Stomach smooth muscle (tissue), 2 donors: Measurements from ENCODE around the gene POU3F3.

Experiments
- H3K27ac ChIP-seq: one replicate; pipeline ENCODE4 v1.7.0; 2013; ENCODE audit warnings: mild to moderate bottlenecking, low read length, inconsistent platforms
- H3K27me3 ChIP-seq, 2 donors: one replicate each; pipeline ENCODE4 v1.7.0; 2013; ENCODE audit warnings: low read length in 2 of 2; ENCODE audit not compliant: insufficient read depth in 2 of 2, control insufficient read depth in 1 of 2
- H3K36me3 ChIP-seq, 2 donors: one replicate each; pipeline ENCODE4 v1.7.0; 2013; ENCODE audit warnings: low read length in 2 of 2; ENCODE audit not compliant: control insufficient read depth in 2 of 2, insufficient read depth in 2 of 2
- H3K4me1 ChIP-seq: one replicate; pipeline ENCODE4 v1.7.0; 2013; ENCODE audit warnings: low read length; ENCODE audit not compliant: control insufficient read depth, insufficient read depth
- H3K4me3 ChIP-seq, 2 donors: one replicate each; pipeline ENCODE4 v1.7.0; 2013; ENCODE audit warnings: low read length in 2 of 2
- H3K9ac ChIP-seq, 2 donors: one replicate each; pipeline ENCODE4 v1.7.0; 2013; ENCODE audit warnings: low read length in 2 of 2, mild to moderate bottlenecking in 1 of 2
- H3K9me3 ChIP-seq, 2 donors: one replicate each; pipeline ENCODE4 v1.7.0; 2013; ENCODE audit warnings: low read length in 2 of 2; ENCODE audit not compliant: control insufficient read depth in 2 of 2
- donor health status: healthy.
- donor health status: Pancreatic carcinoma.

POU3F3 gene

GRCh38 chr2:104871972-104872865 is 18.3 kb downstream of the POU3F3 start:
- H3K36me3 ChIP-seq = no peaks in the 10 kb centered on the region
- H3K27ac ChIP-seq = no peak overlapping the region
- H3K9me3 ChIP-seq = no peaks in the 10 kb centered on the region
- H3K9ac ChIP-seq = peak overlapping the region in 1 of 2 donors; percentile 19
- peak overlapping the region; percentile 66 to 74 for H3K4me3 ChIP-seq
- peaks cover 39 to 53% of the 10 kb centered on the region in 2 donors for H3K27me3 ChIP-seq
- H3K4me1 ChIP-seq = peaks cover 24% of the 10 kb centered on the region

- Histone ChIP-seq H3K36me3 (no peaks in the 10 kb centered on the region), H3K4me3 (peak overlapping the region; percentile 66 to 74), H3K9ac (peak overlapping the region in 1 of 2 donors; percentile 19), H3K27me3 (peaks cover 35 to 45% of the 10 kb centered on the region in 2 donors), H3K9me3 (no peaks in the 10 kb centered on the region), H3K4me1 (peaks cover 31% of the 10 kb centered on the region), H3K27ac (no peak overlapping the region)
Observed at GRCh38 chr2:104872866-104873688, 19.2 kb downstream of the POU3F3 start.

- Histone ChIP-seq H3K9ac (no peak overlapping the region), H3K4me1 (peaks cover 31% of the 10 kb centered on the region), H3K4me3 (peak overlapping the region; percentile 66 to 74), H3K27ac (no peak overlapping the region), H3K27me3 (peaks cover 29 to 40% of the 10 kb centered on the region in 2 donors), H3K36me3 (no peaks in the 10 kb centered on the region), H3K9me3 (no peaks in the 10 kb centered on the region)
Observed at GRCh38 chr2:104873689-104874054, 19.8 kb downstream of the POU3F3 start.

DNA sequence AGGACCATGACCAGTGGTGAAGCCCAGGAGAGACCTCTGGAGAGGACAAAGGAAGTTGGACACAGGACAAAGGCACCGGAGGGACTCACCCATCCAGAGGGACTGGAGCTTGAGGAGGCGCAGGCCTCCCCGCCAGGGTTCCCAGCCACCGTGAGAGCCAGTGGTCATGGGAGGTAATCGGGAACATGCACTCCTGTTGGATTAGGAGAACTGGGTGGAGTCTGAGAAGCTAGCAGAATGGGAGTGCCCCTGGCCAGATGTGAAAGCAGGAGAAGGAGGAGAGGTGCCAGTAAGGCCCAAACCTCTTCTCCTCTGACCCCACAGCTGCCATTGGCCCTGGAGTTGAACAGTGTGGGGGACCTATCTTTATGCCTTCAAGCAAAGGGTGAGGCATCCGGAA is 20.3 kb downstream of the POU3F3 start:
- Histone ChIP-seq H3K27me3 (peaks cover 24 to 38% of the 10 kb centered on the region in 2 donors), H3K9ac (no peak overlapping the region), H3K4me3 (no peak overlapping the region), H3K27ac (no peak overlapping the region), H3K36me3 (no peaks in the 10 kb centered on the region), H3K9me3 (no peaks in the 10 kb centered on the region), H3K4me1 (peaks cover 31% of the 10 kb centered on the region)

- H3K9ac ChIP-seq = no peak overlapping the region
- peaks cover 33% of the 10 kb centered on the region for H3K4me1 ChIP-seq
- H3K9me3 ChIP-seq = no peaks in the 10 kb centered on the region
- H3K27ac ChIP-seq = no peak overlapping the region
- H3K4me3 ChIP-seq = no peak overlapping the region
- H3K36me3 ChIP-seq = no peaks in the 10 kb centered on the region
- peaks cover 19 to 29% of the 10 kb centered on the region in 2 donors for H3K27me3 ChIP-seq
Observed at GRCh38 chr2:104875262-104875661, 21.3 kb downstream of the POU3F3 start.

- Histone ChIP-seq H3K4me3 (peak overlapping the region; percentile 23 to 29), H3K9ac (no peak overlapping the region), H3K9me3 (no peaks in the 10 kb centered on the region), H3K36me3 (no peaks in the 10 kb centered on the region), H3K27ac (peak overlapping the region; percentile 24), H3K4me1 (peaks cover 33% of the 10 kb centered on the region), H3K27me3 (peaks cover 10 to 13% of the 10 kb centered on the region in 2 donors)
Observed at GRCh38 chr2:104876606-104877570, 23.0 kb downstream of the POU3F3 start.

GRCh38 chr2:104878863-104879512 is 25.1 kb downstream of the POU3F3 start:
- H3K4me1 ChIP-seq = peaks cover 23% of the 10 kb centered on the region
- no peak overlapping the region for H3K9ac ChIP-seq
- peaks cover 7 to 9% of the 10 kb centered on the region in 2 donors for H3K27me3 ChIP-seq
- H3K36me3 ChIP-seq = no peaks in the 10 kb centered on the region
- no peak overlapping the region for H3K4me3 ChIP-seq
- no peaks in the 10 kb centered on the region for H3K9me3 ChIP-seq
- no peak overlapping the region for H3K27ac ChIP-seq

- Histone ChIP-seq H3K4me3 (no peak overlapping the region), H3K9me3 (no peaks in the 10 kb centered on the region), H3K4me1 (peaks cover 23% of the 10 kb centered on the region), H3K9ac (no peak overlapping the region), H3K27ac (no peak overlapping the region), H3K27me3 (peaks cover 7 to 10% of the 10 kb centered on the region in 2 donors), H3K36me3 (no peaks in the 10 kb centered on the region)
Observed at GRCh38 chr2:104880076-104880475, 26.2 kb downstream of the POU3F3 start.

DNA sequence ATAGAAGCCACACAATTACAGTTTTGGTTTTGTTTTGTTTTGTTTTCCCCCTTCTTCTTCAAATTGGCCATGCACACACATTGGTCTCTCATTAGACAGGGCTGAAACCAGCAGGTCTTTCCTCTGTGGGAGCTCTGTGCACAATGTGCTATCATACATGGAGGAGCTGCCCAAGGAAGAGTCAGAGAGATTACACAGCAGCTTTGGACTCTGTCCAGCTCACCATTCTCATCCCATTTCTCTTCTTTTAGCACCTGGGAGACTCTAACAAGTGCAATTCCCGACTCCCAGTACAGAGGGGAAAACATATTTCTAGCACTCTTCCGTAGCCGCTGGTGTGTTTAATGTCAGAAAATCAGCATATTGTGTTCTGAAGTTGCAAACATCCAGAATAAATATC is 29.4 kb downstream of the POU3F3 start:
- no peak overlapping the region for H3K4me3 ChIP-seq
- no peak overlapping the region for H3K9ac ChIP-seq
- no peaks in the 10 kb centered on the region for H3K9me3 ChIP-seq
- H3K27ac ChIP-seq = no peak overlapping the region
- H3K4me1 ChIP-seq = peaks cover 5% of the 10 kb centered on the region
- H3K27me3 ChIP-seq = peaks cover 14% of the 10 kb centered on the region in 2 donors
- H3K36me3 ChIP-seq = no peaks in the 10 kb centered on the region
